Activated CD8-positive, alpha-beta memory T cell treated with anti-CD3 and anti-CD28 coated beads for 4 hours (primary cell): ENCODE results near the gene TNFRSF6B.
A peak's percentile ranks its signal among the peaks of the same experiment; 100 is the strongest.
"Not testable (repeated sequence)": the region's sequence is repeated elsewhere in the genome, so short reads cannot be mapped to it uniquely, and the experiment has no call there.

Experiments
- DNase-seq, 2 donors: peaks; one replicate each; pipeline ENCODE4 v3.0.0-alpha.2; 2020; ENCODE audit warnings: low read depth in 2 of 2

Gene TNFRSF6B

GRCh38 chr20:63708301-63709148 is 12.1 kb downstream of the TNFRSF6B start:
- no peak for DNase-seq

GRCh38 chr20:63709149-63709527 is 12.7 kb downstream of the TNFRSF6B start:
- no peak for DNase-seq

DNA sequence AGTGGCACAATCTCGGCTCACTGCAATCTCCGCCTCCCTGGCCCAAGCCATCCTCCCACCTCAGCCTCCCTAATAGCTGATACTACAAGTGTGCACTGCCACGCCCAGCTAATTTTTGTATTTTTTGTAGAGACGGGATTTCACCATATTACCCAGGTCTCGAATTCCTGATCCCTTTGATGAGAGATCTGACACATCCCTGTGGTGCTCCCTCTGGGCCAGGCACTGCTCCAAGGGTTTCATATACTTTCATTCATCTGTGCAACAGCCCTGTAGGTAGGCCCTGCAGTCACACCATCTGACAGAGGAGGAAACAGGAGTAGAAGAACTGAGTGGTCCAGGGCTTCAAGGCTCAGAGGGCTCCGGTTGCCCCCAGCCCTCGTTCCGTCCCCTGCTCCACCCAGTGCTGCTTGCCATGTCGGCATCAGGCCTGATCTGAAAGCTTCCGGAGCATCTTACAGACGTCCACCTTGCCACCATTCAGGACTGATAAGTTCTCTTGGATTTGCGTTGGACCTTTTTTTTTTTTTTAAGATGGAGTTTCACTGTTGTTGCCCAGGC is 14.7 kb downstream of the TNFRSF6B start:
- no peak for DNase-seq

GRCh38 chr20:63712191-63712590 is 15.7 kb downstream of the TNFRSF6B start:
- no peak for DNase-seq

- no peak for DNase-seq
These were observed 18.4 kb downstream of the TNFRSF6B start for GRCh38 chr20:63714858-63715257.

- no peak for DNase-seq
These were observed 22.5 kb downstream of the TNFRSF6B start for GRCh38 chr20:63718996-63719395.

- not testable (repeated sequence) for DNase-seq
These were observed 26.6 kb downstream of the TNFRSF6B start for GRCh38 chr20:63722967-63723622.

DNA sequence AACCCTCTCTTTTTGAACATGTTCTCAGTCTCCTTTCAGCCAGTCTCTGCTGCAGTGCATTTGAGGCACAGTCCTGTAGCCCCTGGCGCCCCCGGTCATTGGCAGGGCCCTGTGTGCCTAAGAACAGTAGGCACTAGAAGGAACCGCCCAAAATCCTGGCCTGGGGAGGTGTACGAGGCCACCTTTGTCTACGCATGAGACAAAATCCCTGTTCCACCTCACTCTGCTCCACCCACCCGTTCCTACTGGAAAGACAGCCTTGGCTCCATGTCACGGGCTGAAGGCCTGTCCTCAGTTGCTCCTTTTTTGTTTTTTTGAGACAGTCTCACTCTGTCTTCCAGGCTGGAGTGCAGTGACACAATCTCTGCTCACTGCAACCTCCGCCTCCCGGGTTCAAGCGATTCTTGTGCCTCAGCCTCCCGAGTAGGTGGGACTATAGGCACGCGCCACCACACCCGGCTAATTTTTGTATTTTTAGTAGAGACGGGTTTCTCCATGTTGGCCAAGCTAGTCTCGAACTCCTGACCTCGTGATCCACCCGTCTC is 33.8 kb downstream of the TNFRSF6B start:
- DNase-seq, result not testable (repeated sequence)

DNA sequence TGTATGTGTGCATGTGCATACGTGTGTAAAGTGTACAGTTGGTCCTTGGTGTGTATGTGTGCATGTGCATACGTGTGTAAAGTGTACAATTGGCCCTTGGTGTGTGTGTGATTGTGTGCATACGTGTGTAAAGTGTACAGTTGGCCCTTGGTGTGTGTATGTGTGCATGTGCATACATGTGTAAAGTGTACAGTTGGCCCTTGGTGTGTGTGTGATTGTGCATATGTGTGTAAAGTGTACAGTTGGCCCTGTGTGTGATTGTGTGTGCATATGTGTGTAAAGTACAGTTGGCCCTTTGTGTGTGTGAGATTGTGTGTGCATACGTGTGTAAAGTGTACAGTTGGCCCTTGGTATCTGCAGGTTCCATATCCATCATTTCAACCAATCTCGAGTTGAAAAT is 35.0 kb downstream of the TNFRSF6B start:
- no peak for DNase-seq

DNA sequence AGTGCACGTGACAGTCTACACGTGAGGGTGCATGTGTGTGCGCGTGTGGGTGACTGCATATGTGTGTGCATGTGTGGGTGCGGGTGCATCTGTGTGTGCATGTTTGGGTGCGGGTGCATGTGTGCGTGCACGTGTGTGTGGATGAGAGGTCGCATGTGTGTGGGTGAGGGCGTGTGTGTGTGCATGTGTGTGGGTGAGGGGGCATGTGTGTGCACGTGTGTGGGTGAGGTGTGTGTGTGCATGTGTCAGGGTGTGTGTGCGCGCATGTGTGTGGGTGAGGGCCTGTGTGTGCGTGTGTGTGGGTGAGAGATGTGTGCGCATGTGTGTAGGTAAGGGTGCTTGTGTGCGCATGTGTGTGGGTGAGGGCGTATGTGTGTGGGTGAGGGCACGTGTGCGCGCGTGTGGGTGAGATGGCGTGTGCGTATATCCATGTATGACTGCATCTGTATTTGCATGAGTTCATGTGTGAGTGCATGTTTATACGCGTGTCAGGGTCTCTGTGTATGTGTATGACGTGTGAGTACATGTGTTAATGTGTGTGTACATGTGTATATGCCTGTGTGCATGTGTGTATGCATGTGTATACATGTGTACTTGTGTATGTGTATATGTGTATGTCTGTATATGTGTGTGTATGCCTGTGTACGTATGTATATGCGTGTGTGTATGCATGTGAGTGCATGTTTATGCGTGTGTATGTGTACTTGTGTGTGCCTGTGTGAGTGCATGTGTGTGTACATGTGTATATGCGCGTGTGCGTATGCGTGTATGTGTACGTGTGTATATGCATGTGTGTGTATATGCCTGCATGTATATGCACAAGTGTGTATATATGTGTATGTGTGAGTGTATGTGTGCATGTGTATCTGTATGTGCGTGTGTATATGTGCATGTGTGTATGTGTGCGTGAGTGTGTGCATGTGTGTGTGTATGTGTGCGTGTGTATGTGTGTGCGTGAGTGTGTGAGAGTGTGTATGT is 36.0 kb downstream of the TNFRSF6B start:
- no peak for DNase-seq

GRCh38 chr20:63733117-63733516 is 36.7 kb downstream of the TNFRSF6B start:
- DNase-seq, result no peak

DNA sequence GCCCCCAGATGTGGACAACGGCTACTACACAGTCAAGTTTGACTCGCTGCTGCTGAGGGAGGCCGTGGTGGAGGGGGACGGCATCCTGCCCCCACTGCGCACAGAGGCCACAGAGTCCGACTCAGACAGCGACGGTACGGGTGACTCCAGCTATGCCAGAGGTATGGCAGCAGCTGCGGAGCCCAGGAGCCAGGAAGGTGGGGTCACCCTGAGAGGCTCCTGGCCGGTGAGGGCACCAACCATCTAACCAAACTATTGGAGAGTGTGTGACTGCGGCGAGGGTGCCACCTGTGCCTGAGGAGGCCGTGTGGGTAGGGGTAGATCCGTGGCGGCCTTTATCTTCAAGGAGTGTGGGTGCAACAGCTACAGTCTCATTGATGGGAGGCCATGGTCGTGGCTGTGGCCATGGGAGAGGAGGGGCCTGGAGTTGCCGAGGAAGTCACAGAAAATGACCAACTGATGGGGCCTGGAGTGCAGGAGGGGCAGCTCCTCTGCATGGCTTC is 37.2 kb downstream of the TNFRSF6B start:
- DNase-seq, result no peak

GRCh38 chr20:63734111-63734945 is 37.9 kb downstream of the TNFRSF6B start:
- DNase-seq, result no peak

DNA sequence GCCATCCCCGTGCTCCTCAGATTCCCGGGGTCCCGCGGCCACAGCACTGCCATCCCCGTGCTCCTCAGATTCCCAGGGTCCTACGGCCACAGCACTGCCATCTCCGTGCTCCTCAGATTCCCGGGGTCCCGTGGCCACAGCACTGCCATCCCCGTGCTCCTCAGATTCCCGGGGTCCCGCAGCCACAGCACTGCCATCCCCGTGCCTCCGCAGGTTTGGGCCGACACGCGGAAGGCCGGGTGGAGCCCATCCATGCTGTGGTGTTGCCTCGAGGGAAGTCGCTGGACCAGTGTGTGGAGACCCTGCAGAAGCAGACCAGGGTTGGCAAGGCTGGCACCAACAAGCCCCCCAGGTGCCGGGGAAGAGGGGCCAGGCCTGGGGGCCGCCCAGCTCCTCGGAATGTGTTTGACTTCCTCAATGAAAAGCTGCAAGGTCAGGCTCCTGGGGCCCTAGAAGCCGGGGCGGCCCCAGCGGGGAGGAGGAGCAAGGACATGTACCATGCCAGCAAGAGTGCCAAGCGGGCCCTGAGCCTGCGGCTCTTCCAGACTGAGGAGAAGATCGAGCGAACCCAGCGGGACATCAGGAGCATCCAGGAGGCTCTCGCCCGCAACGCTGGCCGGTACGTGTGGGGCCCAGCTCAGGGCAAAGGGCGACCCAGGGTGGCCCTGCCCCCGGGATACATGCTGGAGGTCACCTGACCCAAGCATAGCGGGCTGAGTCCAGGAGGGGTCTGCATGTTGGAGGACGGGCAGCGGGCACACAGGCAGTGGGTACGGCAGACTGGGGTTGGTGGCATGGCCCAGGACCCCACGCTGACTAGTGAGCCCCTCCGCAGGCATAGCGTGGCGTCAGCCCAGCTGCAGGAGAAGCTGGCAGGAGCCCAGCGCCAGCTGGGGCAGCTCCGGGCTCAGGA is 38.8 kb downstream of the TNFRSF6B start:
- DNase-seq, result no peak

- DNase-seq, result peak; percentile 46 to 60
These were observed 39.6 kb downstream of the TNFRSF6B start, which contains the start of gene LIME1 for GRCh38 chr20:63735859-63736718. Gene LIME1 (plus strand): TSS chr20:63736664. CDS start chr20:63737550, 886 bp downstream.

- DNase-seq, result peak in 1 of 2 donors; percentile 35
These were observed 40.6 kb downstream of the TNFRSF6B start for GRCh38 chr20:63736893-63737694.

GRCh38 chr20:63737695-63737944 is 41.2 kb downstream of the TNFRSF6B start:
- DNase-seq, result no peak
